Measurements from ENCODE around the gene TMC1. TPM values are rescaled to one million over a fixed set of nuclear protein-coding genes. Genes with fewer than 3 reads are reported as not detected.

Gene TMC1
- total RNA-seq, 1 experiment from 2014 or later = 0.36 TPM

GRCh38 chr9:72701510-72701909, 180.1 kb downstream of the TMC1 start:
- ATAC-seq (no peak), DNase-seq (ENCODE audit: low read depth, low spot score) (no peak)
- intact Hi-C loops (cut with micrococcal nuclease; ENCODE audit: unreplicated experiment) (no loop called here), in situ Hi-C loops (cut with HindIII; ENCODE audit: low pct_unique_long_range_greater_than_20kb, low sequenced_read_pairs) (no loop called here)
- no peak overlapping the region for H3K27ac ChIP-seq (ENCODE audit: low read length)
- H3K9me3 ChIP-seq (ENCODE audit: control insufficient read depth, insufficient read depth, low read depth, low read length) = no peaks in the 10 kb centered on the region
- ChIA-PET POLR2A (no interaction called here), CTCF (interaction anchor here (0.6 kb wide), 1 partner anchor 477 kb away, joined by 8 read pairs; no protein-coding TSS in a partner anchor)
- TF ChIP-seq, protein P1, sequence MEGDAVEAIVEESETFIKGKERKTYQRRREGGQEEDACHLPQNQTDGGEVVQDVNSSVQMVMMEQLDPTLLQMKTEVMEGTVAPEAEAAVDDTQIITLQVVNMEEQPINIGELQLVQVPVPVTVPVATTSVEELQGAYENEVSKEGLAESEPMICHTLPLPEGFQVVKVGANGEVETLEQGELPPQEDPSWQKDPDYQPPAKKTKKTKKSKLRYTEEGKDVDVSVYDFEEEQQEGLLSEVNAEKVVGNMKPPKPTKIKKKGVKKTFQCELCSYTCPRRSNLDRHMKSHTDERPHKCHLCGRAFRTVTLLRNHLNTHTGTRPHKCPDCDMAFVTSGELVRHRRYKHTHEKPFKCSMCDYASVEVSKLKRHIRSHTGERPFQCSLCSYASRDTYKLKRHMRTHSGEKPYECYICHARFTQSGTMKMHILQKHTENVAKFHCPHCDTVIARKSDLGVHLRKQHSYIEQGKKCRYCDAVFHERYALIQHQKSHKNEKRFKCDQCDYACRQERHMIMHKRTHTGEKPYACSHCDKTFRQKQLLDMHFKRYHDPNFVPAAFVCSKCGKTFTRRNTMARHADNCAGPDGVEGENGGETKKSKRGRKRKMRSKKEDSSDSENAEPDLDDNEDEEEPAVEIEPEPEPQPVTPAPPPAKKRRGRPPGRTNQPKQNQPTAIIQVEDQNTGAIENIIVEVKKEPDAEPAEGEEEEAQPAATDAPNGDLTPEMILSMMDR (IDR thresholded peaks at IDR 0.05) = no peak
- no peak for TF ChIP-seq TCF7L2 (IDR thresholded peaks at IDR 0.05; ENCODE audit: low read depth, low read length)
- TF ChIP-seq SIN3A (IDR thresholded peaks at IDR 0.05; ENCODE audit: borderline replicate concordance, insufficient read depth, low read depth, low read length) = no peak
- TF ChIP-seq, protein P2, sequence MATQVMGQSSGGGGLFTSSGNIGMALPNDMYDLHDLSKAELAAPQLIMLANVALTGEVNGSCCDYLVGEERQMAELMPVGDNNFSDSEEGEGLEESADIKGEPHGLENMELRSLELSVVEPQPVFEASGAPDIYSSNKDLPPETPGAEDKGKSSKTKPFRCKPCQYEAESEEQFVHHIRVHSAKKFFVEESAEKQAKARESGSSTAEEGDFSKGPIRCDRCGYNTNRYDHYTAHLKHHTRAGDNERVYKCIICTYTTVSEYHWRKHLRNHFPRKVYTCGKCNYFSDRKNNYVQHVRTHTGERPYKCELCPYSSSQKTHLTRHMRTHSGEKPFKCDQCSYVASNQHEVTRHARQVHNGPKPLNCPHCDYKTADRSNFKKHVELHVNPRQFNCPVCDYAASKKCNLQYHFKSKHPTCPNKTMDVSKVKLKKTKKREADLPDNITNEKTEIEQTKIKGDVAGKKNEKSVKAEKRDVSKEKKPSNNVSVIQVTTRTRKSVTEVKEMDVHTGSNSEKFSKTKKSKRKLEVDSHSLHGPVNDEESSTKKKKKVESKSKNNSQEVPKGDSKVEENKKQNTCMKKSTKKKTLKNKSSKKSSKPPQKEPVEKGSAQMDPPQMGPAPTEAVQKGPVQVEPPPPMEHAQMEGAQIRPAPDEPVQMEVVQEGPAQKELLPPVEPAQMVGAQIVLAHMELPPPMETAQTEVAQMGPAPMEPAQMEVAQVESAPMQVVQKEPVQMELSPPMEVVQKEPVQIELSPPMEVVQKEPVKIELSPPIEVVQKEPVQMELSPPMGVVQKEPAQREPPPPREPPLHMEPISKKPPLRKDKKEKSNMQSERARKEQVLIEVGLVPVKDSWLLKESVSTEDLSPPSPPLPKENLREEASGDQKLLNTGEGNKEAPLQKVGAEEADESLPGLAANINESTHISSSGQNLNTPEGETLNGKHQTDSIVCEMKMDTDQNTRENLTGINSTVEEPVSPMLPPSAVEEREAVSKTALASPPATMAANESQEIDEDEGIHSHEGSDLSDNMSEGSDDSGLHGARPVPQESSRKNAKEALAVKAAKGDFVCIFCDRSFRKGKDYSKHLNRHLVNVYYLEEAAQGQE (IDR thresholded peaks at IDR 0.05; ENCODE audit: insufficient read depth in 1 of 2, low read depth in 2 of 2, low read length in 1 of 2) = no peak
- TF ChIP-seq POLR2AphosphoS5 (IDR thresholded peaks at IDR 0.05; ENCODE audit: low read depth, low read length) = no peak
- BruUV-seq (replicated peaks) = no TSS peak
- no peak overlapping the region for H3K4me3 ChIP-seq (ENCODE audit: low read depth in 2 of 2, low read length in 2 of 2)
- H3K36me3 ChIP-seq (ENCODE audit: control insufficient read depth, insufficient read depth, low read length) = no peaks in the 10 kb centered on the region
- no peaks in the 10 kb centered on the region for H3K27me3 ChIP-seq (ENCODE audit: control insufficient read depth, insufficient read depth, low read length)
- no peaks in the 10 kb centered on the region for H3K4me1 ChIP-seq (ENCODE audit: control insufficient read depth, insufficient read depth, low read length)

GRCh38 chr9:72703574-72703973, 182.2 kb downstream of the TMC1 start:
- Histone ChIP-seq H3K27ac (ENCODE audit: low read length) (no peak overlapping the region), H3K4me1 (ENCODE audit: control insufficient read depth, insufficient read depth, low read length) (no peaks in the 10 kb centered on the region), H3K27me3 (ENCODE audit: control insufficient read depth, insufficient read depth, low read length) (no peaks in the 10 kb centered on the region), H3K9me3 (ENCODE audit: control insufficient read depth, insufficient read depth, low read depth, low read length) (no peaks in the 10 kb centered on the region), H3K4me3 (ENCODE audit: low read depth in 2 of 2, low read length in 2 of 2) (no peak overlapping the region), H3K36me3 (ENCODE audit: control insufficient read depth, insufficient read depth, low read length) (no peaks in the 10 kb centered on the region)
- in situ Hi-C loops (cut with HindIII; ENCODE audit: low pct_unique_long_range_greater_than_20kb, low sequenced_read_pairs) = no loop called here
- ATAC-seq = no peak
- intact Hi-C loops (cut with micrococcal nuclease; ENCODE audit: unreplicated experiment) = no loop called here
- ChIA-PET CTCF (no interaction called here), POLR2A (no interaction called here)
- TF ChIP-seq, protein P2 (IDR thresholded peaks at IDR 0.05; ENCODE audit: insufficient read depth in 1 of 2, low read depth in 2 of 2, low read length in 1 of 2) = no peak
- no peak for TF ChIP-seq TCF7L2 (IDR thresholded peaks at IDR 0.05; ENCODE audit: low read depth, low read length)
- TF ChIP-seq, protein P1 (IDR thresholded peaks at IDR 0.05) = no peak
- no peak for TF ChIP-seq SIN3A (IDR thresholded peaks at IDR 0.05; ENCODE audit: borderline replicate concordance, insufficient read depth, low read depth, low read length)
- no peak for TF ChIP-seq POLR2AphosphoS5 (IDR thresholded peaks at IDR 0.05; ENCODE audit: low read depth, low read length)
- no peak for DNase-seq (ENCODE audit: low read depth, low spot score)
- BruUV-seq (replicated peaks) = no TSS peak

Data from Panc1 (cell line).